SK-N-SH treated with all-trans-retinoic acid at 6 μM for 48 hours (cell line): ENCODE results near the gene HHATL.

ENCODE experiments used
- ARNTL ChIP-seq: fragments of 450-650 bp; formaldehyde crosslinking; IDR thresholded peaks from 2 replicates; pipeline ENCODE4 v1.5.0; 2020; ENCODE audit warnings: low read depth, mild to moderate bottlenecking, moderate library complexity, borderline replicate concordance
- BACH2 ChIP-seq: fragments of 250-450 bp; sonication (Bioruptor Pico); IDR thresholded peaks from 2 replicates; pipeline ENCODE4 v1.9.0; 2021; ENCODE audit warnings: mild to moderate bottlenecking, borderline replicate concordance
- CREB5 ChIP-seq: fragments of 250-450 bp; sonication (Bioruptor Pico); IDR thresholded peaks from 2 replicates; pipeline ENCODE4 v1.5.1; 2020; ENCODE audit warnings: low read depth, mild to moderate bottlenecking, moderate library complexity
- ISL1 ChIP-seq: fragments of 250-450 bp; sonication (Bioruptor Pico); IDR thresholded peaks from 2 replicates; pipeline ENCODE4 v2.1.2; 2022; ENCODE audit warnings: mild to moderate bottlenecking, moderate library complexity
- OSR1 ChIP-seq: fragments of 250-450 bp; sonication (Bioruptor Pico); IDR thresholded peaks from 2 replicates; pipeline ENCODE4 v1.8.0; 2022; ENCODE audit warnings: moderate library complexity, mild to moderate bottlenecking, inconsistent platforms
- PATZ1 ChIP-seq: fragments of 250-450 bp; sonication (Bioruptor Pico); IDR thresholded peaks from 2 replicates; pipeline ENCODE4 v1.8.0; 2020; ENCODE audit warnings: mild to moderate bottlenecking, moderate library complexity, borderline replicate concordance
- POU6F1 ChIP-seq: fragments of 250-450 bp; sonication (Bioruptor Pico); IDR thresholded peaks from 2 replicates; pipeline ENCODE4 v1.8.0; 2021; ENCODE audit warnings: low read depth, mild to moderate bottlenecking, moderate library complexity, borderline replicate concordance
- TCF4 ChIP-seq: fragments of 250-450 bp; sonication (Bioruptor Pico); IDR thresholded peaks from 2 replicates; pipeline ENCODE4 v1.8.0; 2021; ENCODE audit warnings: mild to moderate bottlenecking, moderate library complexity, borderline replicate concordance
- TSHZ2 ChIP-seq: fragments of 250-450 bp; sonication (Bioruptor Pico); IDR thresholded peaks from 2 replicates; pipeline ENCODE4 v1.5.0; 2020; ENCODE audit warnings: mild to moderate bottlenecking, moderate library complexity
- ZC3H10 ChIP-seq: fragments of 250-450 bp; sonication (Bioruptor Pico); IDR thresholded peaks from 2 replicates; pipeline ENCODE4 v1.5.1; 2021; ENCODE audit warnings: mild to moderate bottlenecking, moderate library complexity
- ZFP3 ChIP-seq: fragments of 250-450 bp; sonication (Bioruptor Pico); IDR thresholded peaks from 2 replicates; pipeline ENCODE4 v1.5.0; 2020; ENCODE audit warnings: mild to moderate bottlenecking, moderate library complexity
- ZFP30 ChIP-seq: fragments of 450-650 bp; formaldehyde crosslinking; IDR thresholded peaks from 2 replicates; pipeline ENCODE4 v1.5.0; 2022; ENCODE audit warnings: mild to moderate bottlenecking, moderate library complexity

GRCh38 chr3:42705962-42706585, 3.5 kb upstream of the HHATL start:
- TF ChIP-seq PATZ1 (CRISPR knock-in tag) (no peak), TCF4 (CRISPR knock-in tag) (no peak), ISL1 (CRISPR knock-in tag) (no peak), ZFP30 (CRISPR knock-in tag) (no peak), ZFP3 (CRISPR knock-in tag) (no peak), OSR1 (CRISPR knock-in tag) (no peak), ARNTL (CRISPR knock-in tag) (no peak), CREB5 (no peak), BACH2 (CRISPR knock-in tag) (no peak), TSHZ2 (no peak), ZC3H10 (CRISPR knock-in tag) (no peak), POU6F1 (no peak)
